Upper lobe of left lung (tissue), 4 donors: ENCODE data around the gene KASH5.

Experiments used
- CTCF ChIP-seq, 6 experiments: fragments of 450-650 bp in 4 of 6; fragments of 200-600 bp in 2 of 6; sonication (generic) in 2 of 6; IDR thresholded peaks; one replicate each; pipeline ENCODE4 v1.5.1; 2016 to 2019; ENCODE audit warnings: antibody characterized with exemption in 6 of 6
- EP300 ChIP-seq, 4 donors: sonication (generic); formaldehyde crosslinking; IDR thresholded peaks; one replicate each; pipeline ENCODE4 v1.5.1; 2017; ENCODE audit warnings: antibody characterized with exemption in 4 of 4, control low read depth in 2 of 4
- POLR2A ChIP-seq, 4 donors: fragments of 450-650 bp; IDR thresholded peaks; one replicate each; pipeline ENCODE4 v1.5.1; 2016 to 2017; ENCODE audit warnings: antibody characterized with exemption in 4 of 4, mild to moderate bottlenecking in 2 of 4

GRCh38 chr19:49349567-49349966 is 38.5 kb upstream of the KASH5 start:
- TF ChIP-seq CTCF (IDR thresholded peaks at IDR 0.05) (no peak), EP300 (IDR thresholded peaks at IDR 0.05) (no peak), POLR2A (IDR thresholded peaks at IDR 0.05) (no peak)
